ENCODE data around the gene PARN. TPM values are rescaled to one million over a fixed set of nuclear protein-coding genes. Genes with fewer than 3 reads are reported as not detected.
"Not testable (repeated sequence)": the region's sequence is repeated elsewhere in the genome, so short reads cannot be mapped to it uniquely, and the experiment has no call there.

The PARN gene
- total RNA-seq, 1 donor from 2014 or later: 26.5 TPM

DNA sequence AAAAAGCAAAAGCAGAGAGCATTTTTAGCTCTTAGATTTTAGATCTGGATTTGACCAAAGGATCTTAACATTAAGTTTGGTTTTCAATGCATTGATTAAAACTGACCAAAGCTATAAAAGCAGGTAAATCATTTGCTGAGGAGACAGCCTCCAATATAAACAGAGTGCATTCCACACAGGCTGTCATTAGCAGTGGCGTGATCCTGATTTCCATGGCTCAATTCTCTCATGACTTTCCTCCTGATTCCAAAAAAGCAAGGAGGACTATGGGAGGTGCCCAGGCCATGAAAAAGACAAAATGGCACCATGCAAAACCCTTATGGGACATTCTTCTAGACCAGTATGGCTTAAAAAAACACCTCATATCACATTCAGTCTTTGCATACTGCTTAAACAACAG, 53.5 kb downstream of the PARN start:
- H3K27ac Mint-ChIP-seq (ENCODE audit: unreplicated experiment): no peak overlapping the region
- no peaks in the 10 kb centered on the region for H3K27me3 Mint-ChIP-seq (ENCODE audit: low read depth)
- H3K4me3 Mint-ChIP-seq: no peak overlapping the region
- H3K36me3 Mint-ChIP-seq (ENCODE audit: low read depth): peaks cover 38% of the 10 kb centered on the region
- no peaks in the 10 kb centered on the region for H3K4me1 Mint-ChIP-seq
- no peak for DNase-seq (ENCODE audit: low read depth, low spot score)
- TF ChIP-seq, protein P1, sequence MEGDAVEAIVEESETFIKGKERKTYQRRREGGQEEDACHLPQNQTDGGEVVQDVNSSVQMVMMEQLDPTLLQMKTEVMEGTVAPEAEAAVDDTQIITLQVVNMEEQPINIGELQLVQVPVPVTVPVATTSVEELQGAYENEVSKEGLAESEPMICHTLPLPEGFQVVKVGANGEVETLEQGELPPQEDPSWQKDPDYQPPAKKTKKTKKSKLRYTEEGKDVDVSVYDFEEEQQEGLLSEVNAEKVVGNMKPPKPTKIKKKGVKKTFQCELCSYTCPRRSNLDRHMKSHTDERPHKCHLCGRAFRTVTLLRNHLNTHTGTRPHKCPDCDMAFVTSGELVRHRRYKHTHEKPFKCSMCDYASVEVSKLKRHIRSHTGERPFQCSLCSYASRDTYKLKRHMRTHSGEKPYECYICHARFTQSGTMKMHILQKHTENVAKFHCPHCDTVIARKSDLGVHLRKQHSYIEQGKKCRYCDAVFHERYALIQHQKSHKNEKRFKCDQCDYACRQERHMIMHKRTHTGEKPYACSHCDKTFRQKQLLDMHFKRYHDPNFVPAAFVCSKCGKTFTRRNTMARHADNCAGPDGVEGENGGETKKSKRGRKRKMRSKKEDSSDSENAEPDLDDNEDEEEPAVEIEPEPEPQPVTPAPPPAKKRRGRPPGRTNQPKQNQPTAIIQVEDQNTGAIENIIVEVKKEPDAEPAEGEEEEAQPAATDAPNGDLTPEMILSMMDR (conservative IDR thresholded peaks at IDR 0.05): no peak
- peaks cover 3% of the 10 kb centered on the region for H3K9me3 Mint-ChIP-seq

DNA sequence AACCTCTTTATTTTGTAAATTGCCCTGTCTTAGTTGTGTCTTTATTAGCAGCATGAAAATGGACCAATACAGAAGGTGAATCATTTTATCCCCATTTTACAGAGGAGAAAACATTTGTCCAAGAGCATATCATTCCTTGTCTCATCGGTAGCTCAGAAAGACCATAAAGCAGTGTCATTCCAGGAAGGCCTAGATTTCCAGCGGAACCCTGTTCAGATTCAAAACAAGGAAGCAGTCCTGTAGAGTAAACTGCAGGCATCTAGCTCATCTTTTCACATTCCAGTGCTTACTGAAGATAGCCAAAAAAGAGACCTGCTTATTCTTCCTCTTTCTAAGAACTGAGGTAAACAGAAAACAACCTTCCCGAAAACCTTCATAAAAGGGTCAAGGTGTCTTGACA, 54.0 kb downstream of the PARN start:
- H3K36me3 Mint-ChIP-seq (ENCODE audit: low read depth): peaks cover 38% of the 10 kb centered on the region
- H3K4me3 Mint-ChIP-seq: no peak overlapping the region
- TF ChIP-seq, protein P1 (conservative IDR thresholded peaks at IDR 0.05): no peak

DNA sequence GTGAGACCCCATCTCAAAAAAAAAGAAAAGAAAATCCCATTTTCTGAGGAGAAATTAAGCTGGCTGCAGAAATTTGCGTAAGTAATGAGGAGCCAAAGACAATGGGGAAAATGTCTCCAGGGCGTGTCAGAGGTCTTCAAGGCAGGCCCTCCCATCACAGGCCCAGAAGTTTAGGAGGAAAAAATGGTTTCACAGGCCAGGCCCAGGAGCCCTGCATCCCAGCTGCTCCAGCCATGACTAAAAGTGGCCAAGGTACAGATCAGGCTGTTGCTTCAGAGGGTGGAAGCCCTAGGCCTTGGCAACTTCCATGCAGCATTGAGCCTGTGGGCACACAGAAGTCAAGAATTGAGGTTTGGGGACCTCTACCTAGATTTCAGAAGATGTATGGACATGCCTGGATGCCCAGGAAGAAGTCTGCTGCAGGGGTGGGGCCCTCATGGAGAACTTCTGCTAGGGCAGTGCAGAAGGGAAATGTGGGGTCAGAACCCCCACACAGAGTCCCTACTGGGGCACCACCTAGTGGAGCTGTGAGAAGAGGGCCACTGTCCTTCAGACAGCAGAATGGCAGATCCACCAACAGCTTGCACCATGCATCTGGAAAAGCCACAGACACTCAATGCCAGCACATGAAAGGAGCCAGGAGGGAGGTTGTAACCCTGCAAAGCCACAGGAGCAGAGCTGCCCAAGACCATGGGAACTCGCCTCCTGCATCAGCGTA, 55.2 kb downstream of the PARN start:
- not testable (repeated sequence) for H3K9me3 Mint-ChIP-seq; DNase-seq (ENCODE audit: low read depth, low spot score); H3K4me1 Mint-ChIP-seq; H3K27me3 Mint-ChIP-seq (ENCODE audit: low read depth); H3K27ac Mint-ChIP-seq (ENCODE audit: unreplicated experiment); H3K4me3 Mint-ChIP-seq
- peaks cover 31% of the 10 kb centered on the region for H3K36me3 Mint-ChIP-seq (ENCODE audit: low read depth)

More for the DNA sequence above, 54.0 kb downstream of the PARN start:
- H3K4me1 Mint-ChIP-seq: no peaks in the 10 kb centered on the region
- H3K27ac Mint-ChIP-seq (ENCODE audit: unreplicated experiment): no peak overlapping the region
- H3K27me3 Mint-ChIP-seq (ENCODE audit: low read depth): no peaks in the 10 kb centered on the region
- DNase-seq (ENCODE audit: low read depth, low spot score): no peak
- H3K9me3 Mint-ChIP-seq: peaks cover 3% of the 10 kb centered on the region

DNA sequence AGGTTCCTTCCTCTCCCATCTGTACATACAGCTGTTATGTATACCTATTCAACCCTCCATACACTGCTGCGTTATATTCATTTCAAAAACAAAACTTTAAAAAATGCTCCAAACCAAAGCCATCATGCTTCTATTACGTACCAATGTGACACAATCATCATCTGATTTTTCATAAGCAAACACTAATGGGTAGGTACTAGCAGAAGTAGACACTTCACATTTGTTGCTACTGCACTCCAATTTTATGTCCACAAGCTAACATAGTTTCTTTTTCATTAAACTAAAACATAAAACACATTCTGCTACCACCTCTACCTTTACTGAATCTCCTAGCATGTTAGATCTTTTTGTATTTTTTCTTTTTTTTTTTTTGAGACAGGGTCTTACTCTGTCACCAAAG, 57.5 kb downstream of the PARN start:
- H3K27ac Mint-ChIP-seq (ENCODE audit: unreplicated experiment): no peak overlapping the region
- peaks cover 3% of the 10 kb centered on the region for H3K9me3 Mint-ChIP-seq
- H3K4me1 Mint-ChIP-seq: no peaks in the 10 kb centered on the region
- TF ChIP-seq, protein P1 (conservative IDR thresholded peaks at IDR 0.05): no peak
- peaks cover 31% of the 10 kb centered on the region for H3K36me3 Mint-ChIP-seq (ENCODE audit: low read depth)
- H3K4me3 Mint-ChIP-seq: no peak overlapping the region
- no peak for DNase-seq (ENCODE audit: low read depth, low spot score)
- no peaks in the 10 kb centered on the region for H3K27me3 Mint-ChIP-seq (ENCODE audit: low read depth)

DNA sequence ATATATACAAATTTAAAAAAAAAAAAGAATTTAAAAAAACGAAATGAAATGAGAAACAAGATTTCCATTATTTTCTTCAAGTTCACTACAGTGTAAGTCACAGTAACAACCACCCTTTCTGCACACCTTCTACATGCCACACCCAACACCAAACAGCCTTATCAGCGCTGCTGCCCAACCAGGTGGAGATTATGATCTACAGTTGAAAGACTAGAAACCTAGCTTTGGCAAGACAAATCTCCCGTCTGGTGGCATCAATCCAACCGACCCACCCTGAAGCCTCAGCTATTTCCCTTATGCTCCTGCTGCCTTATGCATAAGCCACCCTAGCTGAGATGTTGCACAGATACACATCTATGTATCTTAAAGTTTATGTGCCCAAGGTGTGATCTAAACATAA, 60.8 kb downstream of the PARN start:
- Mint-ChIP-seq H3K27ac (ENCODE audit: unreplicated experiment) (no peak overlapping the region), H3K36me3 (ENCODE audit: low read depth) (peaks cover 9% of the 10 kb centered on the region), H3K4me1 (no peaks in the 10 kb centered on the region), H3K9me3 (no peaks in the 10 kb centered on the region), H3K27me3 (ENCODE audit: low read depth) (no peaks in the 10 kb centered on the region), H3K4me3 (no peak overlapping the region)
- TF ChIP-seq, protein P1 (conservative IDR thresholded peaks at IDR 0.05): no peak
- no peak for DNase-seq (ENCODE audit: low read depth, low spot score)

DNA sequence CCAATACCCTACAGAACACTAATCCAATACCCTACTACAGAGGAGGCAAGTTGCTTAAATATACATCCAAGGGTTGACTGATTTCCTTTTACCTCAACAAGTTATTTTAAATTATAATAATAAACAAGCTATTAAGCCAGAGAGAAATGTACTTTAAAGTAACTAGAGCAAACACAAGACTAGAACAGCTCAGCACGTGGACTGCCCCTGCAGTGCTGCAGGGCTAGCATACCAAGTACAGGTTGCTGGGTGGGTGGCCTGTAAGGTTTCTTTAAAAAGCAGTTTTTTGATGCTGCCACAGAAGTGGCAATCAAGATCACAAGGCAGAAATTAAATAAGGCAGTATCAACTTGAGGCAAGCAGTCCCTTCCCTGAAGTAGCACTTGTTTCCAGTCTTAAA, 63.5 kb downstream of the PARN start:
- Mint-ChIP-seq H3K4me3 (no peak overlapping the region), H3K27me3 (ENCODE audit: low read depth) (no peaks in the 10 kb centered on the region), H3K4me1 (peaks cover 9% of the 10 kb centered on the region), H3K27ac (ENCODE audit: unreplicated experiment) (no peak overlapping the region), H3K9me3 (no peaks in the 10 kb centered on the region), H3K36me3 (ENCODE audit: low read depth) (no peaks in the 10 kb centered on the region)
- DNase-seq (ENCODE audit: low read depth, low spot score): no peak
- TF ChIP-seq, protein P1 (conservative IDR thresholded peaks at IDR 0.05): no peak

Measured in neural crest cell (in vitro differentiated cells).